GM11168 (cell line): ENCODE data around the gene MCC.

Experiments
- in situ Hi-C: fragments of 300-500 bp; cut with MboI; formaldehyde crosslinking; loops from one replicate; pipeline ENCODE4 v1.12.0; 2022; ENCODE audit warnings: low sequenced_read_pairs; ENCODE audit not compliant: unreplicated experiment

Gene MCC

GRCh38 chr5:113262674-113263073, 225.6 kb downstream of the MCC start:
- in situ Hi-C loops: no loop called here

- in situ Hi-C loops: no loop called here
These were observed 229.2 kb downstream of the MCC start for GRCh38 chr5:113259034-113259433.

- in situ Hi-C loops: no loop called here
These were observed 230.7 kb downstream of the MCC start for GRCh38 chr5:113257545-113257944.

- in situ Hi-C loops: no loop called here
These were observed 231.4 kb downstream of the MCC start for GRCh38 chr5:113256671-113257452.

- in situ Hi-C loops: no loop called here
These were observed 232.5 kb downstream of the MCC start for GRCh38 chr5:113255579-113256386.

- in situ Hi-C loops: no loop called here
These were observed 233.1 kb downstream of the MCC start for GRCh38 chr5:113255105-113255504.

GRCh38 chr5:113253037-113253436, 235.2 kb downstream of the MCC start:
- in situ Hi-C loops: no loop called here

GRCh38 chr5:113252066-113252465, 236.2 kb downstream of the MCC start:
- in situ Hi-C loops: no loop called here

GRCh38 chr5:113250341-113250953, 237.8 kb downstream of the MCC start:
- in situ Hi-C loops: no loop called here

GRCh38 chr5:113249206-113249605, 239.0 kb downstream of the MCC start:
- in situ Hi-C loops: no loop called here

GRCh38 chr5:113246361-113246870, 241.8 kb downstream of the MCC start:
- in situ Hi-C loops: no loop called here

GRCh38 chr5:113245427-113246225, 242.6 kb downstream of the MCC start:
- in situ Hi-C loops: no loop called here

- in situ Hi-C loops: no loop called here
These were observed 243.3 kb downstream of the MCC start for GRCh38 chr5:113244966-113245365.

GRCh38 chr5:113243349-113243664, 244.9 kb downstream of the MCC start:
- in situ Hi-C loops: no loop called here

GRCh38 chr5:113242481-113243348, 245.5 kb downstream of the MCC start:
- in situ Hi-C loops: no loop called here

- in situ Hi-C loops: no loop called here
These were observed 247.1 kb downstream of the MCC start for GRCh38 chr5:113240951-113241726.

GRCh38 chr5:113240032-113240431, 248.2 kb downstream of the MCC start:
- in situ Hi-C loops: no loop called here

- in situ Hi-C loops: no loop called here
These were observed 250.4 kb downstream of the MCC start for GRCh38 chr5:113237893-113238292.
